Occipital lobe (tissue), 2 donors: ENCODE results near the gene GRM7. TPM values are rescaled to one million over a fixed set of nuclear protein-coding genes. Genes with fewer than 3 reads are reported as not detected.

Experiments
- DNase-seq: peaks from one replicate; lab custom pipeline; 2025; lab: John Stamatoyannopoulos, UW
- total RNA-seq: library from RNA; depleted of rRNA; stranded (reverse); fragments of >200 nt; gene quantifications from one replicate; pipeline ENCODE4 v1.2.3, GENCODE V29; 2014

The GRM7 gene
- total RNA-seq, 1 donor from 2014 or later, result 98.9 TPM

DNA sequence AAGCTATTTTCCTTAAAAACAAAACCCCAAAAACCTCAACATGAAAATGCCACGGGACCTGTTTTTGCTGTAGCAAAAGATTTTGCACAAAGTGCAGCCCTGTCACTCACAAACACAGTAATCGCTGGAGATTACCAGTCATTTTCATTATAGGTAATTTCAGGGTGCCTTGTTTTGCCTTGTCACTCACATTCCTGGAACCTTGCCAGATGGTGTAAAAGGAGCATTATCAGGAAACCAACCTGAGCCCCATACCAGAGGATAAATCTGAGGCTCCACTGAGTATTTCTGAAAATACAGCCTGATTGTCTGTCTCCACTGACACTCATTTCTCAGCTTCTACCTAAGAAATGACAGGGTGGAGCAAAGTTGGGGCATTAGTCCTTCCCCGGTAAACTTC, 849.4 kb downstream of the GRM7 start:
- DNase-seq, result no peak

- no peak for DNase-seq
Observed at GRCh38 chr3:7713724-7714123, 852.8 kb downstream of the GRM7 start.

- no peak for DNase-seq
Observed at GRCh38 chr3:7720649-7721297, 859.9 kb downstream of the GRM7 start.

GRCh38 chr3:7721869-7722268, 861.0 kb downstream of the GRM7 start:
- DNase-seq, result no peak

DNA sequence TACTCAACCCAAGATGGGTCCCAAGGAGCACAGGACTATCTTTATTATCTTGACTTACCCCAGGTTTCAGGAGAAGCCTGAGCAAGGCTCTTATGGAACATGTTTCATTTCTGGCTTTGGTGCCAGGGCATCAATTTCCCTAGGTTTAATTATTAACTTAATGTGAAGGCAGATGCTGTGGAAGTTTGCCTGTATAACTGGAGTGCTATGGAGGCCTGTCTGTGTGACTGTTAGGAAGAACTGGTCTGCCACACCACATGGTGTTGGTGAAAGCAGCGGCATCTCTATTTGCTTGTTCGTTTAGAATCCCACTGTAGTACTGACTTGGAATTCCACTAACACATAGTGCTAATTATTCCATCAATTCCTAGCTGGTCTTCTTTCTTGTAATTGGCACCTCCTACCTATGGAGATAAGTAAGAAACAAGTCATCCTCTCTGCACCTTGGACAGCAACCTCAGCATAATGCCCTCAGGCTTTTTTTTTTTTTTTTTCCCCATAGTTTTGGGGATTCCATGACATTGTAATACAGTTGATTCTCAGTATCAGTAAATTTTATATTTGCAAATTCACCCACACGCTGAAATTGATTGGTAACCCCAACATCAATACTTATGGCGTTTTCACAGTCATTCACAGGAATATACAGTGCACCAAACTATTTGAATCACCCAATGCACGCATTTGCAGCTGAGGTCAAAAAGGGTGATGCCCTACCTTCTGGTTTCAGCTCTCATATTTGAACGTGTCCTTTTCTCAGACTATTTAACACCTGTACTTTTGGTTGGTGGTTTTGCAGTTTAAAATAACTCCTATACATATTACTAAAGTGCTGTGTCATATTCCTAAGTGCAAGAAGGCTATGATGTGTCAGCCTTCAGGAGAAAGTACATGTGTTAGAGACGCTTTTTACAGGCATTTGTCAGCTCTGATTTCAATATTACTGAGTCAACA, 867.9 kb downstream of the GRM7 start:
- no peak for DNase-seq

- no peak for DNase-seq
Observed at GRCh38 chr3:7733933-7734332, 873.0 kb downstream of the GRM7 start.

GRCh38 chr3:7734456-7734855, 873.5 kb downstream of the GRM7 start:
- no peak for DNase-seq

DNA sequence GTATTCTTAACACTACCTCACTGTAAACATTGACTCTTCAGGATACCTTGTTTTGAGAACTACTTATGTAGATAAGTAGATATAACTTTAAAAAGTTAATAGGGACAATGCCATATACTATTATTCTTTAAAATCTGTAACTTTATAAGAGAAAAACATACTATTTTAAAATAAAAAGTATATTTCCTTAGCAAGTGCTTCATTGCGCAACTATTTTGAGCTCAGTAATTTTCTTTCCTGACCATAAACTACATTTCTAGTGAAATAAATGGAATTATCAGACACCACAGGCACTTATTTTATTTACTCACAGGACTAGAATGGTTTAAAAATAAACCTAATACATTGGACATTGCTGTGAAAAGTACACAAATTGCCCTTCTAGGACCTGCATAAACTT, 876.3 kb downstream of the GRM7 start:
- no peak for DNase-seq

GRCh38 chr3:7739754-7740153, 878.8 kb downstream of the GRM7 start:
- DNase-seq, result no peak

- no peak for DNase-seq
Observed at GRCh38 chr3:7740458-7740857, 879.5 kb downstream of the GRM7 start.

GRCh38 chr3:7744850-7745249, 883.9 kb downstream of the GRM7 start:
- no peak for DNase-seq

DNA sequence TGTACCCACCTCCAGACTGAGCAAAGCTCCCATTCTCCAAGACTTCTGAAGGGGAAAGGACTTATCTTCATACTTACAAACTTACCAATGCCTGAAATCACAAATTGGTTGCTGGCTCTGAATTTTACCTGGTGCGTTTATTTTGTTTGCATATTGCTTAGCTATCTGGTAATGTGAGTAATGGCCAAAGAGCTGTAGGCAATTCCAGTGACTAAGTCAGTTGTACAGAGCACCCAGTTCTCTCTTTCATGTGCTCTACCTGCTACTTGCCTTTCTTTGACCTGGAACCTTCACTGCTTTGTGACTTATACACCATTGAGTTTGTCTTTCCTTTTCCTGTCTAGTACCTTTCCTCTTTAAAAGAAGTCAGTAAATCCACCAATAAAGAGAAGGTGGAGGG, 884.8 kb downstream of the GRM7 start:
- DNase-seq, result no peak

- no peak for DNase-seq
Observed at GRCh38 chr3:7749931-7750695, 889.2 kb downstream of the GRM7 start.

DNA sequence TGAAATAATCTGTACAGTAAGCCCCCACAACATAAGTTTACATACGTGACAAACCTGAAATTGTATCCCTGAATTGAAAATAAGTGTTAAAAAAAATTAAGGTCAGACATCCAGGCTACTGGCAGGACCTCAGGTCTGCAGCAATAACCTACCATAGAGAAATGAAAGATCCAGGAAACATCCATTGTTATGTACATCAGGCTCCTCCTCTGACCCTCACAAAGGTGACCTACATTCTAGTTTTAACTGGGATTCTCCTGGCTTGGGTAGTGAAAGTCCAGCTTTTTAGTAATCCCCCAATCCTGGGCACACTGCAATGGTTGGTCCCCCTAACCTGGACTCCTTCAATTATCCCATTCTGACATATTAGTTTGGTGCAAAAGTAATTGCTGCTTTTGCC, 891.1 kb downstream of the GRM7 start:
- DNase-seq, result no peak

- DNase-seq, result no peak
Observed at GRCh38 chr3:7754653-7755441, 893.9 kb downstream of the GRM7 start.

DNA sequence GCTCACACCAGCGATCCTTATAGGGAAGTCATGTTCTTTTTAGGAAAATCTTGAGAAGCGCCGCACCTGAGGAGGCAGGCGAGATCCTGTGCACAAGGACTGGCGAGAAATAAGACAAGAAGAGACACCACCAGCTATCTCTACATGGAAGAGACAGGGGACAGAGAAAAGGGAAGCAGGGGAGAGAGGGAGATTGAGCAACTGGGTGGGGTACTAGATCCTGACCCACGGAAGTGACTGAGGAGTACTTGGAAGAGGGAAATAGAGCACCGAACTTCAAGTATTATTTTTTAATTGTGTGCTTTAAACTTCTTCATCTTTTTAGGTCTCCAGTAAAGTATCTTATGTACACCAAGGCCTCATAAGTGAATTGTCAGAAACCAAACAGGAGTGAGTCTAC, 898.7 kb downstream of the GRM7 start:
- DNase-seq, result no peak

DNA sequence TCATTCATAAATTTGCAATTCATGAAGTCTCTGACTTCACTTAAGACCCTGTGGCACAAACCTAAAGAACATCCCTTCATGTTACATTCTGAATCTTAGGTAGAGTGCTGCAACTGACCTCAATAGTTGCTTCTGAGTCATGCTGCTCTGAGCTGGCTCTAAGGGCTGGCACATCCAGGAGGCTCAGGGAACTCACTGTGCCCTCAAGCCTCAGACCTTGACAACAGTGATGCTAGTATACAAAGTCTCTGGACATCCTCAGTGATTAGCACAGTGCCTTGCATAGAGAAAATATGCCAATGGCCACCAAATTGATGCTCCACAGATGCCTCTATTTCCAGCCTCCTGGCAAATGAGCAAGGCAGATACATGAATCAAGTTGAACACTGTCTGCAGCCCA, 899.8 kb downstream of the GRM7 start:
- DNase-seq, result no peak

DNA sequence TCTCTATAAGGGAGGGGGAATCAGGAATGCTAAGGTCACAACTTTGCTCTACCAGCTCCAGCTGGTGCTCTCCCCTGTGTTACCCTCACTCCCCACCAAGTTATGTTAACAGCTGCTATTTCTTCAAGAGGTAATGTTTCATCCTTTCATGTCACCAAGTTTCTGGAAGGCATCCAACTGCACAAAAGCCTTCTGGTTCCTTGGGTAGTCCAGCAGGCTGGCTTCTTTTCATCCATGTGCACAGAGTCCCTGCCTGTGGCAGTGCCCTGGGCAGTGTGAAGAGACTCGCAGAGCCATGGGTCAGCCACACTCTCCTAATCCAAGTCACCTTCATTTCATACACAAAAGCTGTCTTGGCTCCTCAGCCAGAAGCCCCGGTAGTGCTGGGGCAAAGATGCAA, 903.2 kb downstream of the GRM7 start:
- no peak for DNase-seq

DNA sequence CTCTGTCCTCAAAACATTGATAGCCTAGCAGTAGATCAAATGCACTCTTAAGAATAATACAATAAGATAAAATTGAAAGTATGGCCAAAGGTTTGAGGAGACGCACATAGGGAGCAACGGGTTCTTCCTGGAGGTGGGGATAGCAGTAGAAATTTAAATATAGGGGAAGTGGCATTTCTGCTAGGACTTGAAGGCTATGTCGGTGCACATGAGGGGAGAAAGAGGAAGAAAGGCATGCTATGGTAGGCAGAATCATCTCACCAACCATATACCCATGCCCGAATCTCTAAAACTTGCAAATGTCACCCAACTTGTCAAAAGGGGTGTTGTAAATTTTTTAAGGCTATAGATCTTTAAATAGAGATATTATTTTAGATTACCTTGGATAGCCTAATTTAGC, 905.6 kb downstream of the GRM7 start:
- DNase-seq, result no peak

DNA sequence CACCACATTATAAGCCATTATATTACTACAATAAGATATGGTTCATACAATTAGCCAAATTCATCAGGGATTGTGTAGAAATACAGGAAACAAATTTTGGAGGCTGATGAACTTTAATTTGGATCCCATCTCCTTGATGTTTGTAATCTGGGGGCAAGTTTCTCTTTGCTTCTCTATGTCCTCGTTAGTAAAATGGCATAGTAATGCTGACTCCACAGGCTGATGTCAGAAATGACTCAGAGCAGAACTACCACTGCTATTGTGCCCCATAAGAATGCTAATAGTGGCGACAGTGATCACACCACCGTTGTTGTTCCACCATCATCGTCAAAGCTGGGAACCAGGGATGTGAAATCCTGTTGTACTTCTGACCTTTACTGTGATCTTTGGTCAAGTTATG, 918.4 kb downstream of the GRM7 start:
- no peak for DNase-seq

GRCh38 chr3:7781395-7781794, 920.5 kb downstream of the GRM7 start:
- no peak for DNase-seq
